Liver (tissue), 9 donors: ENCODE results near the gene GTF2H1. TPM values are rescaled to one million over a fixed set of nuclear protein-coding genes. Genes with fewer than 3 reads are reported as not detected.

Experiments
- DNase-seq: peaks from one replicate; pipeline ENCODE4 v3.0.0-alpha.2; 2017; ENCODE audit warnings: low spot score
- H3K27ac ChIP-seq, 2 donors: one replicate each; pipeline ENCODE4 v1.7.0; 2013; ENCODE audit warnings: inconsistent platforms in 2 of 2, low read length in 2 of 2, control low read depth in 1 of 2, low read depth in 1 of 2, mild to moderate bottlenecking in 1 of 2
- H3K27me3 ChIP-seq, 4 donors: one replicate each; pipeline versions ENCODE4 v1.6.1 to v1.7.0; 2013; ENCODE audit warnings: low read length in 3 of 4, inconsistent platforms in 1 of 4, mild to moderate bottlenecking in 1 of 4, moderate library complexity in 1 of 4; ENCODE audit not compliant: control insufficient read depth in 4 of 4, insufficient read depth in 4 of 4
- H3K36me3 ChIP-seq, 4 donors: one replicate each; pipeline versions ENCODE4 v1.6.1 to v1.7.0; 2013; ENCODE audit warnings: low read length in 3 of 4, mild to moderate bottlenecking in 3 of 4, low read depth in 1 of 4, moderate library complexity in 1 of 4; ENCODE audit not compliant: control insufficient read depth in 4 of 4, insufficient read depth in 3 of 4
- H3K4me1 ChIP-seq, 4 donors: one replicate each; pipeline versions ENCODE4 v1.6.1 to v1.7.0; 2013; ENCODE audit warnings: low read length in 3 of 4, mild to moderate bottlenecking in 3 of 4, moderate library complexity in 1 of 4; ENCODE audit not compliant: control insufficient read depth in 4 of 4, insufficient read depth in 4 of 4
- H3K4me3 ChIP-seq, 3 donors: one replicate each; pipeline versions ENCODE4 v1.6.1 to v1.7.0; 2013; ENCODE audit warnings: low read length in 3 of 3, control low read depth in 1 of 3, low read depth in 1 of 3, mild to moderate bottlenecking in 1 of 3
- H3K9ac ChIP-seq, 2 donors: one replicate each; pipeline ENCODE4 v1.7.0; 2013; ENCODE audit warnings: low read length in 2 of 2, mild to moderate bottlenecking in 2 of 2, moderate library complexity in 2 of 2, control low read depth in 1 of 2, low read depth in 1 of 2
- H3K9me3 ChIP-seq, 4 donors: one replicate each; pipeline versions ENCODE4 v1.6.1 to v1.7.0; 2013; ENCODE audit warnings: low read length in 3 of 4; ENCODE audit not compliant: control insufficient read depth in 4 of 4
- ATF3 ChIP-seq: IDR thresholded peaks from 2 replicates; pipeline ENCODE4 v1.6.1; 2016; ENCODE audit warnings: antibody characterized with exemption
- CTCF ChIP-seq: fragments of 150-350 bp; IDR thresholded peaks from 2 replicates; pipeline ENCODE4 v1.5.1; 2017; ENCODE audit warnings: improper control_type of control experiment, low read depth, low read length; ENCODE audit not compliant: missing input control
- EGR1 ChIP-seq, 2 donors: IDR thresholded peaks; 2 replicates each; pipeline ENCODE4 v1.6.1; 2016 to 2018; ENCODE audit warnings: antibody characterized with exemption in 2 of 2, low read depth in 2 of 2
- FOXA1 ChIP-seq: IDR thresholded peaks from 2 replicates; pipeline ENCODE4 v1.6.1; 2016; ENCODE audit warnings: antibody characterized with exemption
- FOXA2 ChIP-seq: IDR thresholded peaks from 2 replicates; pipeline ENCODE4 v1.6.1; 2016; ENCODE audit warnings: antibody characterized with exemption
- NR2F2 ChIP-seq: IDR thresholded peaks from 2 replicates; pipeline ENCODE4 v1.6.1; 2016; ENCODE audit warnings: antibody characterized with exemption
- RAD21 ChIP-seq, 2 donors: IDR thresholded peaks; 2 replicates each; pipeline ENCODE4 v1.6.1; 2016; ENCODE audit warnings: antibody characterized with exemption in 2 of 2, mild to moderate bottlenecking in 2 of 2
- RXRA ChIP-seq, 2 donors: IDR thresholded peaks; 2 replicates each; pipeline ENCODE4 v1.6.1; 2017 to 2018; ENCODE audit warnings: antibody characterized with exemption in 2 of 2, mild to moderate bottlenecking in 1 of 2
- SP1 ChIP-seq: IDR thresholded peaks from 2 replicates; pipeline ENCODE4 v1.6.1; 2018; ENCODE audit warnings: antibody characterized with exemption, mild to moderate bottlenecking
- WGBS: extraction: QIAGEN DNeasy Blood & Tissue Kit; methylation state at CpG from one replicate; pipeline ENCODE4 v1.1.7; 2013; 5-methylcytosine and 5-hydroxymethylcytosine counted together
- polyA plus RNA-seq, 2 donors: library from polyadenylated mRNA; stranded (reverse) in 1 of 2; unstranded in 1 of 2; fragments of 200-250 nt in 1 of 2; fragments of >200 nt in 1 of 2; fragmentation: Nextera tagmentation in 1 of 2; extraction: Ambion mirVana in 1 of 2; gene quantifications; one replicate each; pipeline versions ENCODE4 v1.2.1 to v1.2.3, GENCODE V29; 2013 to 2015
- total RNA-seq, 2 donors: library from RNA; depleted of rRNA; stranded (reverse); fragments of >200 nt; gene quantifications; one replicate each; pipeline ENCODE4 v1.2.3, GENCODE V29; 2014
- donor health status: healthy.
- donor health status: healthy.
- donor health status: healthy.
- donor health status: healthy.
- donor health status: healthy.

The GTF2H1 gene
- total and polyA plus RNA-seq, 4 donors: 11.9 to 37.7 (median 18.7) TPM

GRCh38 chr11:18358646-18359045 lies 36.3 kb downstream of the GTF2H1 start:
- no peak for TF ChIP-seq CTCF
- H3K27ac ChIP-seq: no peak overlapping the region
- peaks cover 19 to 59% (median 36%) of the 10 kb centered on the region in 4 donors for H3K36me3 ChIP-seq
- H3K27me3 ChIP-seq: no peaks in the 10 kb centered on the region
- no peaks in the 10 kb centered on the region for H3K4me1 ChIP-seq
- DNase-seq: no peak
- 94% methylated on average over 4 of the region's 4 CpGs for WGBS
- no peak overlapping the region for H3K9ac ChIP-seq
- no peak overlapping the region for H3K4me3 ChIP-seq
- H3K9me3 ChIP-seq: no peaks in the 10 kb centered on the region

GRCh38 chr11:18361154-18361553 lies 38.8 kb downstream of the GTF2H1 start:
- 97% methylated on average over 5 of the region's 5 CpGs for WGBS
- TF ChIP-seq EGR1 (IDR thresholded peaks at IDR 0.05; ENCODE audit: low read depth in 2 of 2) (no peak), RAD21 (IDR thresholded peaks at IDR 0.05) (no peak), ATF3 (no peak), NR2F2 (no peak)
- H3K9me3 ChIP-seq: no peaks in the 10 kb centered on the region
- no peak for DNase-seq
- H3K9ac ChIP-seq: no peak overlapping the region
- H3K4me3 ChIP-seq: no peak overlapping the region
- H3K4me1 ChIP-seq: no peaks in the 10 kb centered on the region
- H3K27me3 ChIP-seq: no peaks in the 10 kb centered on the region
- no peak overlapping the region for H3K27ac ChIP-seq
- H3K36me3 ChIP-seq: peaks cover 19 to 72% (median 51%) of the 10 kb centered on the region in 4 donors

- Histone ChIP-seq H3K4me1 (no peaks in the 10 kb centered on the region), H3K36me3 (peaks cover 14 to 59% (median 51%) of the 10 kb centered on the region in 4 donors), H3K4me3 (no peak overlapping the region), H3K27ac (no peak overlapping the region), H3K9ac (no peak overlapping the region), H3K27me3 (no peaks in the 10 kb centered on the region), H3K9me3 (no peaks in the 10 kb centered on the region)
- DNase-seq: no peak
- TF ChIP-seq FOXA2 (no peak), SP1 (no peak), FOXA1 (no peak), RXRA (IDR thresholded peaks at IDR 0.05) (no peak), NR2F2 (no peak), CTCF (no peak)
- 96% methylated on average over 4 of the region's 4 CpGs for WGBS
These were observed 42.2 kb downstream of the GTF2H1 start for GRCh38 chr11:18364495-18365073.
